Measurements from ENCODE around the gene LSM5. TPM values are rescaled to one million over a fixed set of nuclear protein-coding genes. Genes with fewer than 3 reads are reported as not detected.

Gene LSM5
- total RNA-seq, 4 donors from 2014 or later: 10.1 to 15.6 (median 12.6) TPM

DNA sequence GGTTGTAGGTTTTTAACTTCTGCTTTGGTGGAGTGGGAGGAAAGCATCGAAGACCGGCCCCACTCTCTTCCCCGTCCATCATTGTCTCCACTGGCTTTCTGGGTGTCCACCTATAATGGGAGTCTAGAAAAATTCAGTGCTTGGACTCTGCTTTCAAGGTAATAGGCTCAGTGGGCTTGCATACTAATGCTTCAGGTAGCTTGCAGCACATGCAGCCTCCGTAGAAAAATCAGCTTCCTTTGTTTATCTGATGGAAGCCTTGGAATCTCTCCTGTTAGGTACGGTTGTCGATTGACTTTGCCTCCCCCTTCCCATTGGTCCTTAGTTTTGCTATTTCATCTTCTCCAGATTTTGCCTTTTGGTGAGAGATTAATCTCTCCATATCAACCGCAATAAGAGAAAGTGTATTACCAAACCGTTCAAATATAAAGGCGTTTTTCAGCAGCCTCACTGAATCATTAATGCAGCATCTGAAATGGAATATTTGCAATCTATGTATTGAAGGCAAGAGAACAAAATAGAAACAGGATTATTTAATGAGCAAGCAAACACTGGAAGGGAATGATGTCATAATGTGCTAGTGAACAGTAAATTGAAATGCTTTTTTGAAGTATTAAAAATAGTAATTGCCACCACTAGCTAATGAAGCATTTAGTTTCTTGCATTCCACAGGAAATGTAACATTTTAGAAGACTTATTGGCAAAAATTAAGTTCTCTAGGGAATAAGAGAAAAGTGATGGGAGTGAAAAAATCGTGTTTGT is 6.1 kb upstream of the LSM5 start:
- H3K4me3 ChIP-seq: peak overlapping the region; percentile 72 to 100 (median 96)
- H3K27ac ChIP-seq (replicated peaks in 1 of 4): peak overlapping the region; percentile 93 to 98 (median 97)
- DNase-seq (ENCODE audit: extremely low spot score): no peak
- 9% methylated on average over 10 of the region's 10 CpGs for WGBS
- intact Hi-C loops (cut with DNase I): no loop called here
- no peaks in the 10 kb centered on the region for H3K9me3 ChIP-seq
- H3K27me3 ChIP-seq: no peaks in the 10 kb centered on the region
- TF ChIP-seq EP300 (IDR thresholded peaks at IDR 0.05) (no peak), POLR2A (IDR thresholded peaks at IDR 0.05; ENCODE audit: low read depth) (no peak), POLR2AphosphoS5 (IDR thresholded peaks at IDR 0.05) (no peak)
- TF ChIP-seq, protein P1, sequence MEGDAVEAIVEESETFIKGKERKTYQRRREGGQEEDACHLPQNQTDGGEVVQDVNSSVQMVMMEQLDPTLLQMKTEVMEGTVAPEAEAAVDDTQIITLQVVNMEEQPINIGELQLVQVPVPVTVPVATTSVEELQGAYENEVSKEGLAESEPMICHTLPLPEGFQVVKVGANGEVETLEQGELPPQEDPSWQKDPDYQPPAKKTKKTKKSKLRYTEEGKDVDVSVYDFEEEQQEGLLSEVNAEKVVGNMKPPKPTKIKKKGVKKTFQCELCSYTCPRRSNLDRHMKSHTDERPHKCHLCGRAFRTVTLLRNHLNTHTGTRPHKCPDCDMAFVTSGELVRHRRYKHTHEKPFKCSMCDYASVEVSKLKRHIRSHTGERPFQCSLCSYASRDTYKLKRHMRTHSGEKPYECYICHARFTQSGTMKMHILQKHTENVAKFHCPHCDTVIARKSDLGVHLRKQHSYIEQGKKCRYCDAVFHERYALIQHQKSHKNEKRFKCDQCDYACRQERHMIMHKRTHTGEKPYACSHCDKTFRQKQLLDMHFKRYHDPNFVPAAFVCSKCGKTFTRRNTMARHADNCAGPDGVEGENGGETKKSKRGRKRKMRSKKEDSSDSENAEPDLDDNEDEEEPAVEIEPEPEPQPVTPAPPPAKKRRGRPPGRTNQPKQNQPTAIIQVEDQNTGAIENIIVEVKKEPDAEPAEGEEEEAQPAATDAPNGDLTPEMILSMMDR (IDR thresholded peaks at IDR 0.05): no peak
- H3K36me3 ChIP-seq: no peaks in the 10 kb centered on the region
- H3K4me1 ChIP-seq: peaks cover 26 to 41% (median 34%) of the 10 kb centered on the region in 4 donors

DNA sequence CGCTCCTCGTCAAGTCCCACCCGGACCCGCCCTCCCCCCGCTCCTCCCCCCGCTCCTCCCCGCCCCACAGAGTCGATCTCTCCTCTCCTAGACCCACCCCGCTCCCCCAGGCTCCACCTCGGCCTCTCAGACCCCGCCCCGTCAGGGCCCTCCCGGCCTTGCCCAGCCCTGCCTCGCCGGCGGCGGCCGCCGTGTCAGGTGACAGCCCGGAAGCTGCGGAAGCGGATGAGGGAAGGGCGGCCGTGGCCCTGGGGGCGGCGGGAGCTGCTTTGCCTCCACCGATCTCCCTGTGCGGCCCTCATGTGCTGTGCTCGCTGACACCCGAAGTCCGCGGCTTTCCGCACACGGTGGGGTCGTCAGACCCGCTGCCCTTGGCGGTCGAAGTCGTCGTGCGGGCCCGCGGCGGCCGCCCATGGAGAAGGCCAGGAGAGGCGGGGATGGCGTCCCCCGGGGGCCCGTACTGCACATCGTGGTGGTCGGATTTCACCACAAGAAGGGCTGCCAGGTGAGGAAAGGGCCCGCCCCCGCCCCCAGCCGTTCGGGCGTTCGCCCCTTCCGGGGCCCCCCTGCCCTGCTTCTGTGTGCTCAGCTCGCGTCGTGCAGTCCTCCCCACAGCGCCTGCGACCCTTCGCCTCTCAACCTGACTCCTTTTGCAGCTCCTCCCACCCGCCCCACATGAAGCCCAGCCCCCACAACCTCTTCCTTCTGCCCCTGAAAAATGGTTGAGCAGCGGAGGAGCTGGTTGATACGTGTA is 5.3 kb upstream of the LSM5 start, which contains the start of gene AVL9:
AVL9 (plus strand) TSS at position 192 of the 754 bp plus-strand sequence; CDS start at position 413, 221 bp downstream.
- Histone ChIP-seq H3K36me3 (no peaks in the 10 kb centered on the region), H3K4me1 (peaks cover 19 to 34% (median 31%) of the 10 kb centered on the region in 4 donors), H3K9me3 (no peaks in the 10 kb centered on the region), H3K27me3 (no peaks in the 10 kb centered on the region), H3K4me3 (peak within 1 kb of the TSS; percentile 72 to 100 (median 96)), H3K27ac (replicated peaks in 1 of 4) (peak within 1 kb of the TSS; percentile 93 to 98 (median 97))
- DNase-seq (ENCODE audit: extremely low spot score): peak; percentile 99
- peak; percentile 93 to 95 for TF ChIP-seq POLR2AphosphoS5 (IDR thresholded peaks at IDR 0.05)
- peak; percentile 84 for TF ChIP-seq POLR2A (IDR thresholded peaks at IDR 0.05; ENCODE audit: low read depth)
- TF ChIP-seq, protein P1 (IDR thresholded peaks at IDR 0.05): no peak
- no peak for TF ChIP-seq EP300 (IDR thresholded peaks at IDR 0.05)
- WGBS: 0% methylated on average over 35 of the region's 67 CpGs
- intact Hi-C loops (cut with DNase I): no loop called here

DNA sequence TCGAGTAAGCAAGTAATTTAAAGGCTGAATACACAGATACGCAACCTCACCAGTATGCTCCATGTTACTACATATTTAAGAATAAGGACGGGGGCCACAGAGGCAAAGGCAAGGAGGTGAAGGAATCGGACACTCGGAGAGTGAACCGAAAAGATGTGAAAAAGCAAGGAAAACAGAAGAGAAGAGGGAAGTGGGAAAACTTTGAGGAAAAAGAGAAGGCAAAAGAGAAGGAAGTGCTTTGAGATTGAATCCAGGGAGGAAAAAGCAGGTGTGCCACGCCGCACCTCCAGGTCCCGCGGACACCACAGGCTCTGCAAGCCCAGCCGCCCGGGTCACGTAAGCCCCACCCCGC is 4.7 kb upstream of the LSM5 start:
- H3K27ac ChIP-seq (replicated peaks in 1 of 4): peak overlapping the region; percentile 79 to 98 (median 95)
- TF ChIP-seq POLR2AphosphoS5 (IDR thresholded peaks at IDR 0.05) (peak in 1 of 2 donors; percentile 80), EP300 (IDR thresholded peaks at IDR 0.05) (no peak)
- intact Hi-C loops (cut with DNase I): no loop called here
- no peaks in the 10 kb centered on the region for H3K27me3 ChIP-seq
- no peaks in the 10 kb centered on the region for H3K36me3 ChIP-seq
- no peak for DNase-seq (ENCODE audit: extremely low spot score)
- H3K9me3 ChIP-seq: no peaks in the 10 kb centered on the region
- WGBS: under 1% methylated on average over 10 of the region's 14 CpGs
- peaks cover 16 to 33% (median 30%) of the 10 kb centered on the region in 4 donors for H3K4me1 ChIP-seq
- peak overlapping the region; percentile 72 to 100 (median 96) for H3K4me3 ChIP-seq

DNA sequence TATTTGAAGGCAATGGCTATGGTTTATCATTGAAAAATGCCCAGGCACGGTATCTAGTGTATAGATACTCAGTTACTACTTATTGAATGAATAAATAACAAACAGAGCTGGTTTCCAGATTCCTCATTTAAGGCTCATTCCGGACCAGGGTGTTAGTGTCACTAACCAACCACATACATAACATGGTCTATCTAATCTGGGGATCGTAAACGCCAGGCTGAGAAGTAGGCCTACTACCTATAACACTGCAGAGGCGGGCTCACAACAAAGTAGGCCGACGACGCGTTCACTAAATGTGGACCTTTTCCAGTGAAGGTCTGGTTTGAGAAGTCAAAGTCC is 423 bp downstream of the LSM5 start:
- Histone ChIP-seq H3K27ac (replicated peaks in 1 of 4) (peak overlapping the region; percentile 75 to 85 (median 82)), H3K36me3 (peaks cover 0 to 34% (median 22%) of the 10 kb centered on the region in 4 donors), H3K27me3 (no peaks in the 10 kb centered on the region), H3K4me1 (peaks cover 14 to 26% (median 25%) of the 10 kb centered on the region in 4 donors), H3K4me3 (peak overlapping the region; percentile 71 to 76 (median 74)), H3K9me3 (no peaks in the 10 kb centered on the region)
- WGBS: 0% methylated on average over 9 of the region's 9 CpGs
- peak; percentile 5 for DNase-seq (ENCODE audit: extremely low spot score)
- TF ChIP-seq POLR2AphosphoS5 (IDR thresholded peaks at IDR 0.05) (no peak), POLR2A (IDR thresholded peaks at IDR 0.05; ENCODE audit: low read depth) (no peak), EP300 (IDR thresholded peaks at IDR 0.05) (no peak)
- TF ChIP-seq, protein P1 (IDR thresholded peaks at IDR 0.05): no peak
- intact Hi-C loops (cut with DNase I): no loop called here

DNA sequence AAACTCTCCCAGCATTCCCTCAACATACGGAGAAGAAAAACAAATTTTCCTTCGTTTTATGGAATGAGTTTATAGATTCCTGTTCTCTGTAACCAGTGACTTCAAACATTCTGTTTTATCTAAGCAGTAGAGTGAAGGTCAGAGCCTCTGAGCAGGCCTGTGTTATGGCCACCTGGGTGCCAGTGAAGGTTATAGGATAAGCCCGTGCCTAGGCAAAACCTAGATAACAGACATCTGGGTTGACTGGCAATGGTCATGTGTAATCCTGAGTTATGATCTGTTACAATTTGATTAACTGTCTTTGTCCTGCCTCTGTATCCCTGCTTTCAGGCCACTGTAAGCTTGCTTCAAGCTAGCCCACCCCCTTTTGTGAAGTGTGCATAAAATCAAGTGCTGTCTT is 8.3 kb downstream of the LSM5 start:
- WGBS: 55% methylated on average over 3 of the region's 3 CpGs
- TF ChIP-seq, protein P1 (IDR thresholded peaks at IDR 0.05): no peak
- TF ChIP-seq EP300 (IDR thresholded peaks at IDR 0.05) (no peak), POLR2A (IDR thresholded peaks at IDR 0.05; ENCODE audit: low read depth) (no peak), POLR2AphosphoS5 (IDR thresholded peaks at IDR 0.05) (no peak)
- intact Hi-C loops (cut with DNase I): no loop called here

More for the DNA sequence above, 8.3 kb downstream of the LSM5 start:
- Histone ChIP-seq H3K4me1 (no peaks in the 10 kb centered on the region), H3K4me3 (no peak overlapping the region), H3K27ac (replicated peaks in 1 of 4) (no peak overlapping the region), H3K36me3 (peaks cover 0 to 26% (median 15%) of the 10 kb centered on the region in 4 donors), H3K9me3 (no peaks in the 10 kb centered on the region), H3K27me3 (no peaks in the 10 kb centered on the region)
- DNase-seq (ENCODE audit: extremely low spot score): peak; percentile 45
